GM12878 (cell line): ENCODE results near the gene UBLCP1. TPM values are rescaled to one million over a fixed set of nuclear protein-coding genes. Genes with fewer than 3 reads are reported as not detected.

Experiments used
- ATAC-seq: fragments of 200-7000 bp; cut with Tn5 transposase; 3 replicates; pipeline ENCODE4 v1.9.1; 2020; ENCODE audit warnings: mild to moderate bottlenecking, moderate library complexity
- BruUV-seq: library from RNA; stranded (reverse); fragments of 400-500 nt; replicated peaks from 2 replicates; lab custom pipeline; 2021; lab: Mats Ljungman, UMichigan
- CTCF ChIA-PET: fragments of 300-600 bp; sonication (Branson Sonifier 250); formaldehyde crosslinking; extraction: SDS; loops from one replicate; lab custom pipeline; 2021; ENCODE audit warnings: inconsistent platforms; lab: Yijun Ruan, JAX
- POLR2A ChIA-PET: fragments of 350-600 bp; formaldehyde crosslinking; extraction: SDS; loops from one replicate; lab custom pipeline; 2021; ENCODE audit warnings: inconsistent platforms; lab: Charles Lee
- RAD21 ChIA-PET: fragments of 300-600 bp; sonication (Branson Sonifier 250); formaldehyde crosslinking; loops from one replicate; lab custom pipeline; 2023; ENCODE audit warnings: antibody characterized with exemption; ENCODE audit not compliant: unreplicated experiment; lab: Charles Lee
- SMC1A ChIA-PET: fragments of 300-600 bp; sonication (Branson Sonifier 250); formaldehyde crosslinking; loops from one replicate; lab custom pipeline; 2023; ENCODE audit not compliant: unreplicated experiment, uncharacterized antibody; lab: Charles Lee
- DNase-seq: peaks from one replicate; pipeline ENCODE4 v3.0.0-alpha.2; 2011; ENCODE audit warnings: low read depth, low spot score
- FAIRE-seq: peaks from 3 replicates; lab custom pipeline; 2011; peaks lifted over from hg19 to GRCh38; lab: Jason Lieb, UNC
- H2AFZ ChIP-seq: 2 replicates; pipeline ENCODE4 v1.6.0; 2011; ENCODE audit warnings: low read depth, low read length, control low read depth; ENCODE audit not compliant: control insufficient read depth
- H3K27ac ChIP-seq: 2 replicates; pipeline ENCODE4 v1.5.1; 2011; ENCODE audit warnings: control low read depth; ENCODE audit not compliant: control insufficient read depth, insufficient read depth
- H3K27me3 ChIP-seq, 2 experiments: replicated peaks in 1 of 2; 2 replicates each; pipeline versions ENCODE4 v1.6.0 to v1.6.1; 2011; ENCODE audit warnings: low read length in 1 of 2; ENCODE audit not compliant: control insufficient read depth in 2 of 2, insufficient read depth in 2 of 2
- H3K36me3 ChIP-seq, 2 experiments: 2 replicates each; pipeline ENCODE4 v1.5.1; 2011; ENCODE audit warnings: low read length in 1 of 2; ENCODE audit not compliant: control insufficient read depth in 2 of 2, insufficient read depth in 2 of 2
- H3K4me1 ChIP-seq: 2 replicates; pipeline ENCODE4 v1.6.1; 2011; ENCODE audit warnings: mild to moderate bottlenecking, low read length, moderate library complexity, mixed read lengths; ENCODE audit not compliant: control insufficient read depth, insufficient read depth
- H3K4me2 ChIP-seq: 2 replicates; pipeline ENCODE4 v1.6.0; 2011; ENCODE audit warnings: control low read depth; ENCODE audit not compliant: control insufficient read depth, insufficient read depth
- H3K4me3 ChIP-seq: fragments of 200-600 bp; sonication (generic); 2 replicates; pipeline ENCODE4 v1.5.1; 2016
- H3K79me2 ChIP-seq: 2 replicates; pipeline ENCODE4 v1.6.0; 2011; ENCODE audit warnings: low read length; ENCODE audit not compliant: control insufficient read depth, insufficient read depth
- H3K9ac ChIP-seq: 2 replicates; pipeline ENCODE4 v1.8.0; 2011; ENCODE audit warnings: low read length, control low read depth, mixed read lengths; ENCODE audit not compliant: control insufficient read depth, insufficient read depth
- H3K9me3 ChIP-seq: replicated peaks from 3 replicates; pipeline ENCODE4 v1.5.1; 2011; ENCODE audit warnings: mild to moderate bottlenecking, low read length; ENCODE audit not compliant: control insufficient read depth, insufficient read depth
- H4K20me1 ChIP-seq: 2 replicates; pipeline ENCODE4 v1.6.0; 2011; ENCODE audit not compliant: control insufficient read depth, insufficient read depth
- BACH1 ChIP-seq: fragments of 450-650 bp; IDR thresholded peaks from 2 replicates; pipeline ENCODE4 v1.6.1; 2017; ENCODE audit warnings: mild to moderate bottlenecking, borderline replicate concordance
- BMI1 ChIP-seq: fragments of 450-650 bp; IDR thresholded peaks from 2 replicates; pipeline ENCODE4 v1.6.1; 2016; ENCODE audit warnings: mild to moderate bottlenecking, moderate library complexity, borderline replicate concordance
- IRF4 ChIP-seq: IDR thresholded peaks from 2 replicates; pipeline ENCODE4 v1.6.1; 2011; ENCODE audit warnings: low read depth, low read length
- LARP7 ChIP-seq: fragments of 450-650 bp; IDR thresholded peaks from 2 replicates; pipeline ENCODE4 v1.6.1; 2017; ENCODE audit warnings: mild to moderate bottlenecking
- NFXL1 ChIP-seq: fragments of 450-650 bp; IDR thresholded peaks from 2 replicates; pipeline ENCODE4 v1.6.1; 2017; ENCODE audit warnings: antibody characterized with exemption, mild to moderate bottlenecking, borderline replicate concordance
- RAD51 ChIP-seq: fragments of 450-650 bp; IDR thresholded peaks from 2 replicates; pipeline ENCODE4 v1.6.1; 2016; ENCODE audit warnings: moderate library complexity, mild to moderate bottlenecking, inconsistent platforms
- RB1 ChIP-seq: fragments of 450-650 bp; formaldehyde crosslinking; IDR thresholded peaks from 2 replicates; pipeline ENCODE4 v1.6.1; 2017; ENCODE audit warnings: mild to moderate bottlenecking, borderline replicate concordance
- RBBP5 ChIP-seq: fragments of 200-600 bp; sonication (generic); conservative IDR thresholded peaks from 2 replicates; pipeline ENCODE4 v1.6.1; 2016
- TCF3 ChIP-seq: IDR thresholded peaks from 2 replicates; pipeline ENCODE4 v1.6.1; 2012; ENCODE audit warnings: low read depth, mild to moderate bottlenecking, low read length, borderline replicate concordance; ENCODE audit not compliant: insufficient read depth
- YBX1 ChIP-seq: fragments of 450-650 bp; IDR thresholded peaks from 2 replicates; pipeline ENCODE4 v1.6.1; 2016; ENCODE audit warnings: antibody characterized with exemption
- WGBS: methylation state at CpG from one replicate; pipeline ENCODE4 v1.1.6; 2016; ENCODE audit warnings: low lambda C conversion rate; ENCODE audit not compliant: insufficient replicate concordance, insufficient coverage; ENCODE audit errors: missing lambda C conversion rate; 5-methylcytosine and 5-hydroxymethylcytosine counted together
- in situ Hi-C: fragments of 300-500 bp; cut with MboI; formaldehyde crosslinking; loops from 9 replicates; pipeline ENCODE4 v1.14.3; 2018; ENCODE audit warnings: mixed read lengths
- intact Hi-C: fragments of 100-400 bp; cut with micrococcal nuclease; formaldehyde crosslinking; loops from one replicate; pipeline ENCODE4 v1.14.2; 2022; ENCODE audit not compliant: unreplicated experiment
- polyA plus RNA-seq, 11 experiments: library from polyadenylated mRNA; depleted of rRNA in 4 of 11; unstranded in 6 of 11; stranded (reverse) in 5 of 11; fragments of >200 nt; fragmentation: Nextera tagmentation in 4 of 11; fragmentation: Illumina TruSeq in 1 of 11; extraction: Ambion mirVana in 4 of 11; extraction: Trizol in 1 of 11; gene quantifications; 1 replicate in 1 of 11; 2 replicates in 10 of 11; pipeline versions ENCODE4 v1.2.1 to v1.2.3, GENCODE V29; 2011 to 2016; ENCODE audit warnings: inconsistent platforms in 2 of 11, missing spikeins in 2 of 11, low read depth in 1 of 11
- total RNA-seq, 4 experiments: library from RNA; depleted of rRNA in 3 of 4; stranded (reverse); fragments of >200 nt in 3 of 4; fragmentation: Illumina TruSeq in 1 of 4; extraction: Trizol in 1 of 4; gene quantifications; 2 replicates each; pipeline versions ENCODE4 v1.2.1 to v1.2.3, GENCODE V29; 2013 to 2021
- TF ChIP-seq, protein P1 (sequence below): IDR thresholded peaks from 2 replicates; pipeline ENCODE4 v1.6.1; 2012; ENCODE audit warnings: low read depth, low read length, improper control_type of control experiment
- TF ChIP-seq, protein P2 (sequence below): fragments of 450-650 bp; IDR thresholded peaks from 2 replicates; pipeline ENCODE4 v1.6.1; 2017; ENCODE audit warnings: mild to moderate bottlenecking, low read depth, inconsistent platforms; ENCODE audit not compliant: poor library complexity, severe bottlenecking

The UBLCP1 gene
- total and polyA plus RNA-seq, 10 of the 15 experiments (the other 5 are each of a cell fraction or from before 2014, with no cell fraction given) = 18.8 to 44.2 (median 32.1) TPM

DNA sequence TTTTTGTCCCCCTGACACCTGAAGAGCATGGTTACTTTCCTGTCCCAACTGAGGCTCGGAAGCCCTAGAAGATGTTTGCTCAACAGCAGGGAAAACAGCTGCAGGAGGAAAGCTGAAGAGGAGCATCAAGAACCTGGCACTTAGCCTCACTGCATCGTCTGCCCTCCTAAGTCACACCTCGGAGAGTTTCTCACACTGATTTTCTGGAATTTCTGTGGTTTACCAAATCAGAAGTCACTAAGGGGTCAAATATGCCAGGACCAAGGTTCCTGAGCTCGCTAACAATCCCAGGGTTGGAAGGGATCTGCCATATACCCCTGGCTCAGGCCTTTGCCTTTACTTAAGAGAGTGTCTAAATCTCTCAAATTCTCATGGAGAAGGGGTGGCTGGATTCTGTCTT lies 61.9 kb downstream of the UBLCP1 start:
- no peak overlapping the region for H3K4me3 ChIP-seq
- 17% methylated on average over 4 of the region's 4 CpGs for WGBS
- in situ Hi-C loops (loop anchor here (10.0 kb wide), 1 partner anchor 660 kb away; no protein-coding TSS in a partner anchor), intact Hi-C loops (loop anchor here (10.0 kb wide), 1 partner anchor 440 kb away; no protein-coding TSS in a partner anchor)
- H4K20me1 ChIP-seq = no peaks in the 10 kb centered on the region
- H3K9ac ChIP-seq = no peak overlapping the region
- H3K9me3 ChIP-seq = no peaks in the 10 kb centered on the region
- no peak for TF ChIP-seq RBBP5
- TF ChIP-seq, protein P1, sequence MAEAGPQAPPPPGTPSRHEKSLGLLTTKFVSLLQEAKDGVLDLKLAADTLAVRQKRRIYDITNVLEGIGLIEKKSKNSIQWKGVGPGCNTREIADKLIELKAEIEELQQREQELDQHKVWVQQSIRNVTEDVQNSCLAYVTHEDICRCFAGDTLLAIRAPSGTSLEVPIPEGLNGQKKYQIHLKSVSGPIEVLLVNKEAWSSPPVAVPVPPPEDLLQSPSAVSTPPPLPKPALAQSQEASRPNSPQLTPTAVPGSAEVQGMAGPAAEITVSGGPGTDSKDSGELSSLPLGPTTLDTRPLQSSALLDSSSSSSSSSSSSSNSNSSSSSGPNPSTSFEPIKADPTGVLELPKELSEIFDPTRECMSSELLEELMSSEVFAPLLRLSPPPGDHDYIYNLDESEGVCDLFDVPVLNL = no peak
- TF ChIP-seq TCF3 = no peak
- TF ChIP-seq RB1 = no peak
- TF ChIP-seq, protein P2, sequence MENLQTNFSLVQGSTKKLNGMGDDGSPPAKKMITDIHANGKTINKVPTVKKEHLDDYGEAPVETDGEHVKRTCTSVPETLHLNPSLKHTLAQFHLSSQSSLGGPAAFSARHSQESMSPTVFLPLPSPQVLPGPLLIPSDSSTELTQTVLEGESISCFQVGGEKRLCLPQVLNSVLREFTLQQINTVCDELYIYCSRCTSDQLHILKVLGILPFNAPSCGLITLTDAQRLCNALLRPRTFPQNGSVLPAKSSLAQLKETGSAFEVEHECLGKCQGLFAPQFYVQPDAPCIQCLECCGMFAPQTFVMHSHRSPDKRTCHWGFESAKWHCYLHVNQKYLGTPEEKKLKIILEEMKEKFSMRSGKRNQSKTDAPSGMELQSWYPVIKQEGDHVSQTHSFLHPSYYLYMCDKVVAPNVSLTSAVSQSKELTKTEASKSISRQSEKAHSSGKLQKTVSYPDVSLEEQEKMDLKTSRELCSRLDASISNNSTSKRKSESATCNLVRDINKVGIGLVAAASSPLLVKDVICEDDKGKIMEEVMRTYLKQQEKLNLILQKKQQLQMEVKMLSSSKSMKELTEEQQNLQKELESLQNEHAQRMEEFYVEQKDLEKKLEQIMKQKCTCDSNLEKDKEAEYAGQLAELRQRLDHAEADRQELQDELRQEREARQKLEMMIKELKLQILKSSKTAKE = no peak
- TF ChIP-seq NFXL1 = no peak
- no peak for TF ChIP-seq YBX1
- TF ChIP-seq LARP7 = no peak
- no peak for TF ChIP-seq BMI1
- no peak for TF ChIP-seq RAD51
- no peak for TF ChIP-seq BACH1
- TF ChIP-seq IRF4 = no peak
- DNase-seq (no peak), ATAC-seq (no peak), FAIRE-seq (no peak)
- H3K4me2 ChIP-seq = no peak overlapping the region
- ChIA-PET SMC1A (interaction anchor here (1.5 to 4.2 kb wide), 3 partner anchors 8 to 14 kb away, joined by 4 to 12 read pairs (median 10); no protein-coding TSS in a partner anchor), POLR2A (no interaction called here), CTCF (interaction anchor here (0.8 to 2.5 kb wide), 7 partner anchors 8 to 662 kb away, joined by 3 to 12 read pairs (median 4); no protein-coding TSS in a partner anchor), RAD21 (interaction anchor here (1.2 kb wide), 1 partner anchor 168 kb away, joined by 3 read pairs; no protein-coding TSS in a partner anchor)
- H3K27ac ChIP-seq = no peak overlapping the region
- H3K27me3 ChIP-seq = 0 out of 4 replicates have a peak, but pooled peaks cover 0 to 3% of the 10 kb centered on the region in 2 experiments
- no peak overlapping the region for H2AFZ ChIP-seq
- H3K4me1 ChIP-seq = no peaks in the 10 kb centered on the region
- no TSS peak for BruUV-seq
- H3K79me2 ChIP-seq = no peaks in the 10 kb centered on the region
- H3K36me3 ChIP-seq = no peaks in the 10 kb centered on the region
